CD14-positive monocyte (primary cell): ENCODE data around the gene CD63. TPM values are rescaled to one million over a fixed set of nuclear protein-coding genes. Genes with fewer than 3 reads are reported as not detected.

ENCODE experiments used
- DNase-seq, 3 donors: peaks; one replicate each; pipeline ENCODE4 v3.0.0-alpha.2; 2011 to 2022
- H2AFZ ChIP-seq: 2 replicates; pipeline ENCODE4 v1.6.0; 2012; ENCODE audit warnings: mild to moderate bottlenecking, low read depth, low read length, inconsistent platforms; ENCODE audit not compliant: insufficient read depth, poor library complexity, severe bottlenecking
- H3K27ac ChIP-seq, 2 donors: 1 replicate in 1 of 2; 2 replicates in 1 of 2; pipeline ENCODE4 v1.5.1; 2012 to 2013; ENCODE audit warnings: low read length in 2 of 2, control low read depth in 1 of 2, inconsistent platforms in 1 of 2, low read depth in 1 of 2, mild to moderate bottlenecking in 1 of 2
- H3K27me3 ChIP-seq, 2 donors: one replicate each; pipeline versions ENCODE4 v1.6.0 to v1.6.1; 2011 to 2013; ENCODE audit warnings: low read length in 2 of 2; ENCODE audit not compliant: control insufficient read depth in 2 of 2, insufficient read depth in 2 of 2
- H3K36me3 ChIP-seq, 2 donors: replicated peaks in 1 of 2; 1 replicate in 1 of 2; 2 replicates in 1 of 2; pipeline versions ENCODE4 v1.5.1 to v1.6.1; 2012 to 2013; ENCODE audit warnings: low read length in 2 of 2, control low read depth in 1 of 2, inconsistent platforms in 1 of 2, mild to moderate bottlenecking in 1 of 2; ENCODE audit not compliant: insufficient read depth in 2 of 2, control insufficient read depth in 1 of 2
- H3K4me1 ChIP-seq, 2 donors: 1 replicate in 1 of 2; 2 replicates in 1 of 2; pipeline versions ENCODE4 v1.5.1 to v1.6.1; 2012 to 2013; ENCODE audit warnings: low read length in 2 of 2, control low read depth in 1 of 2, inconsistent platforms in 1 of 2, mild to moderate bottlenecking in 1 of 2, moderate library complexity in 1 of 2; ENCODE audit not compliant: insufficient read depth in 2 of 2, control insufficient read depth in 1 of 2
- H3K4me2 ChIP-seq: replicated peaks from 2 replicates; pipeline ENCODE3; 2012; ENCODE audit warnings: low read length, moderate library complexity, mild to moderate bottlenecking; ENCODE audit not compliant: poor library complexity, severe bottlenecking; ENCODE audit errors: extremely low read depth
- H3K4me3 ChIP-seq, 3 experiments: fragments of 200-600 bp in 1 of 3; sonication (generic) in 1 of 3; replicated peaks in 1 of 3; 1 replicate in 2 of 3; 2 replicates in 1 of 3; pipeline ENCODE4 v1.5.1; 2011 to 2013; ENCODE audit warnings: low read length in 3 of 3, mild to moderate bottlenecking in 3 of 3, control low read depth in 2 of 3, low read depth in 2 of 3, inconsistent platforms in 1 of 3, moderate library complexity in 1 of 3
- H3K79me2 ChIP-seq: 2 replicates; pipeline ENCODE4 v1.6.0; 2012; ENCODE audit warnings: mild to moderate bottlenecking, control low read depth, inconsistent platforms, low read length, moderate library complexity; ENCODE audit not compliant: insufficient read depth
- H3K9ac ChIP-seq: 2 replicates; pipeline ENCODE4 v1.6.0; 2017; ENCODE audit warnings: low read length, mild to moderate bottlenecking; ENCODE audit not compliant: insufficient read depth, poor library complexity, severe bottlenecking
- H3K9me3 ChIP-seq, 2 donors: replicated peaks in 1 of 2; 1 replicate in 1 of 2; 2 replicates in 1 of 2; pipeline versions ENCODE4 v1.5.1 to v1.6.1; 2012 to 2013; ENCODE audit warnings: low read length in 2 of 2, control low read depth in 1 of 2; ENCODE audit not compliant: control insufficient read depth in 1 of 2, insufficient read depth in 1 of 2
- H4K20me1 ChIP-seq: 2 replicates; pipeline ENCODE4 v1.6.0; 2012; ENCODE audit warnings: mild to moderate bottlenecking, low read length, control low read depth, moderate library complexity; ENCODE audit not compliant: insufficient read depth
- H3K27ac Mint-ChIP-seq, 7 donors: one replicate each; pipeline ENCODE4 v1.8.0; 2020; ENCODE audit warnings: mild to moderate bottlenecking in 7 of 7, mixed read lengths in 7 of 7, moderate library complexity in 6 of 7, inconsistent platforms in 2 of 7
- H3K27me3 Mint-ChIP-seq, 3 donors: one replicate each; pipeline ENCODE4 v1.8.0; 2021 to 2022; ENCODE audit warnings: low read depth in 3 of 3, mild to moderate bottlenecking in 3 of 3, mixed read lengths in 3 of 3, moderate library complexity in 3 of 3, inconsistent platforms in 1 of 3
- H3K36me3 Mint-ChIP-seq, 2 donors: one replicate each; pipeline ENCODE4 v1.8.0; 2020; ENCODE audit warnings: mixed read lengths in 2 of 2, inconsistent platforms in 1 of 2, mild to moderate bottlenecking in 1 of 2
- H3K4me1 Mint-ChIP-seq: one replicate; pipeline ENCODE4 v1.8.0; 2020; ENCODE audit warnings: mild to moderate bottlenecking, mixed read lengths
- H3K4me3 Mint-ChIP-seq, 2 donors: one replicate each; pipeline ENCODE4 v1.8.0; 2020; ENCODE audit warnings: mild to moderate bottlenecking in 2 of 2, mixed read lengths in 2 of 2, moderate library complexity in 1 of 2
- H3K9me3 Mint-ChIP-seq, 7 donors: one replicate each; pipeline ENCODE4 v1.8.0; 2020 to 2022; ENCODE audit warnings: mixed read lengths in 7 of 7, mild to moderate bottlenecking in 6 of 7, moderate library complexity in 6 of 7, inconsistent platforms in 2 of 7
- WGBS: methylation state at CpG from one replicate; pipeline ENCODE4 v1.1.5; 2013; ENCODE audit warnings: missing lambda C conversion rate; ENCODE audit not compliant: insufficient coverage; 5-methylcytosine and 5-hydroxymethylcytosine counted together
- intact Hi-C, 2 donors: fragments of 100-400 bp; cut with micrococcal nuclease; formaldehyde crosslinking; loops; one replicate each; pipeline versions ENCODE4 v1.15.0 to v1.15.1; 2023
- polyA plus RNA-seq, 3 donors: library from polyadenylated mRNA; depleted of rRNA in 1 of 3; unstranded in 2 of 3; stranded (reverse) in 1 of 3; fragments of 300-500 nt in 2 of 3; fragments of >200 nt in 1 of 3; fragmentation: Illumina TruSeq in 2 of 3; gene quantifications; 1 replicate in 2 of 3; 2 replicates in 1 of 3; pipeline ENCODE4 v1.2.3, GENCODE V29; 2012 to 2021
- TF ChIP-seq, protein P1 (sequence below): fragments of 200-600 bp; IDR thresholded peaks from one replicate; pipeline ENCODE4 v1.8.0; 2022; ENCODE audit warnings: antibody characterized with exemption, mild to moderate bottlenecking

Gene CD63
- polyA plus RNA-seq, 3 donors: 336 to 1,099 (median 988) TPM

DNA sequence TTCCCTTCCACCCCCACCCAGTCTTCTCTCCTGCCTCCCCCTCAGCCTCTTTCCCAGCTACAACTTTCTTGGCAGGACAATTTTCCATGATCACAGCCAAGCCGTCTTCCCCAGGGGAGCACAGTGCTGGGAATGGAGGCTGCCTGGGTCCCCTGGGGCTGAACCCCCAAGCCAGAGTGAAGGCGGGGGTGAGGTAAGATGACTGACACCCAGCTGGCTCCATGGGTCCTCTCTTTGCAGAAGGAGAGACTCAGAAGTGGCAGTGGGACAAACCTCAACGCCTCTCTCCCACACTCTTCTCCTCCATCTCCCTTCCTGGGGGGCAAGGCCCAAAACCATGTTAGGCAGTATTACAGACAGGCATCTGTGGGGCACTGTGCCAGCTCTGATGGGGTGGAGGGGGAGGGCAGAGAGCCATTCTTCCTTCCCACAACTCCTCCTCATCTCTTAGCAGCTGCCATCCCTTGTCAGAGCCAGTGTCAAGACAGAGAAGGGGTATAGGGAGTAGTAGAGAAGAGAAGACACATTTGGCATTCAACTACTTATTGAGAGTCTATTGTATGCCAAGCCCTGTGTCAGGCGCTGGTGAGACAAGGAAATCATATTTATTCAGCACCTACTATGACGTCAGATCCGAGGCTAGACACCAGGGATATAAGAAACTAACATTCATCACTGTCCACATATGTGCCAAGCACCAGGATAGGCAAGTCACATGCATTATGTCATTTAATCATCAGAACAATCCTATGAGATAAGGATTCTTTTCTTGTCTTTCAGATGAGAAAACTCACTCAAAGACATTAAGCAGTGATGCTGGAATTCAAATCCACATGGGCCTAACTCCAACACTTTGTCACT lies 24.7 kb downstream of the CD63 start:
- H3K4me1 ChIP-seq: peaks cover 24 to 25% of the 10 kb centered on the region in 2 donors
- H3K27ac Mint-ChIP-seq: peak overlapping the region in 1 of 7 donors; percentile 20

DNA sequence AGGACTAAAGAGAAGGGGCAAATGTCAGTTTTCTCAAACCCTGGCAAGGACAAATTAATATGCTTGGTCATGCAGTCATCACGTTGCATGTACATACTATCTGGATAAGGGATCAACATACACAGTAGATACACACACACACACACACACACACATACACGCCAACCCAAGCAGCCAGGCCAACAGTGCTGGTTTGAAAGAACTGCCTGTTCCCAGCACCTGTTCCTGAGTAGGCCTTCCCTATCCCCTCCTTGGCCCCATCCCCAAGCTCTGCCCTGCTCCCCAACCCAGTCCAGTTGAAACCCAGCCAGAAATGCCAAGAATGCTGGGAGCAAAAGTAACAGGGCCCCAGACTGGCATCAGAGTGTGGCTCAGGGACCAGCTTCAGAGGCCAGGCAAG lies 25.5 kb downstream of the CD63 start:
- H4K20me1 ChIP-seq: no peaks in the 10 kb centered on the region
- no peak for DNase-seq
- H3K9ac ChIP-seq: no peak overlapping the region
- H3K27me3 Mint-ChIP-seq: peaks cover 26 to 38% (median 32%) of the 10 kb centered on the region in 3 donors
- intact Hi-C loops: no loop called here
- no peaks in the 10 kb centered on the region for H3K36me3 ChIP-seq
- H3K4me2 ChIP-seq: no peak overlapping the region
- H3K36me3 Mint-ChIP-seq: peaks cover 0 to 7% of the 10 kb centered on the region in 2 donors
- H3K9me3 ChIP-seq: no peaks in the 10 kb centered on the region
- no peaks in the 10 kb centered on the region for H3K79me2 ChIP-seq
- peaks cover 0 to 9% (median 2%) of the 10 kb centered on the region in 7 donors for H3K9me3 Mint-ChIP-seq
- no peak overlapping the region for H3K4me3 Mint-ChIP-seq
- H3K27ac ChIP-seq: no peak overlapping the region
- H3K27me3 ChIP-seq: peaks cover 4 to 22% of the 10 kb centered on the region in 2 donors
- peaks cover 16 to 17% of the 10 kb centered on the region in 2 donors for H3K4me1 ChIP-seq
- H2AFZ ChIP-seq: no peak overlapping the region
- WGBS: 87% methylated on average over 2 of the region's 2 CpGs
- TF ChIP-seq, protein P1, sequence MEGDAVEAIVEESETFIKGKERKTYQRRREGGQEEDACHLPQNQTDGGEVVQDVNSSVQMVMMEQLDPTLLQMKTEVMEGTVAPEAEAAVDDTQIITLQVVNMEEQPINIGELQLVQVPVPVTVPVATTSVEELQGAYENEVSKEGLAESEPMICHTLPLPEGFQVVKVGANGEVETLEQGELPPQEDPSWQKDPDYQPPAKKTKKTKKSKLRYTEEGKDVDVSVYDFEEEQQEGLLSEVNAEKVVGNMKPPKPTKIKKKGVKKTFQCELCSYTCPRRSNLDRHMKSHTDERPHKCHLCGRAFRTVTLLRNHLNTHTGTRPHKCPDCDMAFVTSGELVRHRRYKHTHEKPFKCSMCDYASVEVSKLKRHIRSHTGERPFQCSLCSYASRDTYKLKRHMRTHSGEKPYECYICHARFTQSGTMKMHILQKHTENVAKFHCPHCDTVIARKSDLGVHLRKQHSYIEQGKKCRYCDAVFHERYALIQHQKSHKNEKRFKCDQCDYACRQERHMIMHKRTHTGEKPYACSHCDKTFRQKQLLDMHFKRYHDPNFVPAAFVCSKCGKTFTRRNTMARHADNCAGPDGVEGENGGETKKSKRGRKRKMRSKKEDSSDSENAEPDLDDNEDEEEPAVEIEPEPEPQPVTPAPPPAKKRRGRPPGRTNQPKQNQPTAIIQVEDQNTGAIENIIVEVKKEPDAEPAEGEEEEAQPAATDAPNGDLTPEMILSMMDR: no peak
- no peak overlapping the region for H3K27ac Mint-ChIP-seq
- peaks cover 32% of the 10 kb centered on the region for H3K4me1 Mint-ChIP-seq
- no peak overlapping the region for H3K4me3 ChIP-seq

More for the DNA sequence above, 24.7 kb downstream of the CD63 start:
- H3K79me2 ChIP-seq: no peaks in the 10 kb centered on the region
- TF ChIP-seq, protein P1: no peak
- peaks cover 0 to 7% of the 10 kb centered on the region in 2 donors for H3K36me3 Mint-ChIP-seq
- no peaks in the 10 kb centered on the region for H4K20me1 ChIP-seq
- peaks cover 0 to 11% (median 2%) of the 10 kb centered on the region in 7 donors for H3K9me3 Mint-ChIP-seq
- DNase-seq: no peak
- H3K27ac ChIP-seq: no peak overlapping the region
- peaks cover 4 to 23% of the 10 kb centered on the region in 2 donors for H3K27me3 ChIP-seq
- peak overlapping the region; percentile 9 to 53 for H3K4me3 Mint-ChIP-seq
- no peak overlapping the region for H3K4me2 ChIP-seq
- no peak overlapping the region for H2AFZ ChIP-seq
- no peaks in the 10 kb centered on the region for H3K36me3 ChIP-seq
- 100% methylated on average over 5 of the region's 6 CpGs for WGBS
- intact Hi-C loops: no loop called here
- H3K4me3 ChIP-seq: no peak overlapping the region
- peaks cover 30 to 46% (median 36%) of the 10 kb centered on the region in 3 donors for H3K27me3 Mint-ChIP-seq
- H3K4me1 Mint-ChIP-seq: peaks cover 40% of the 10 kb centered on the region
- H3K9me3 ChIP-seq: no peaks in the 10 kb centered on the region
- H3K9ac ChIP-seq: no peak overlapping the region
